Thyroid gland (tissue), 4 donors: ENCODE measurements around the gene DARS1.

ENCODE experiments used
- POLR2A ChIP-seq, 2 donors: fragments of 450-650 bp; IDR thresholded peaks; one replicate each; pipeline ENCODE4 v1.6.1; 2017; ENCODE audit warnings: antibody characterized with exemption in 2 of 2, mild to moderate bottlenecking in 2 of 2, moderate library complexity in 1 of 2
- TF ChIP-seq, protein P1 (sequence below), 6 experiments: fragments of 200-600 bp in 3 of 6; fragments of 450-650 bp in 3 of 6; sonication (generic) in 3 of 6; IDR thresholded peaks; one replicate each; pipeline ENCODE4 v1.5.1; 2016 to 2019; ENCODE audit warnings: antibody characterized with exemption in 6 of 6, mild to moderate bottlenecking in 2 of 6, inconsistent platforms in 1 of 6, moderate library complexity in 1 of 6

DNA sequence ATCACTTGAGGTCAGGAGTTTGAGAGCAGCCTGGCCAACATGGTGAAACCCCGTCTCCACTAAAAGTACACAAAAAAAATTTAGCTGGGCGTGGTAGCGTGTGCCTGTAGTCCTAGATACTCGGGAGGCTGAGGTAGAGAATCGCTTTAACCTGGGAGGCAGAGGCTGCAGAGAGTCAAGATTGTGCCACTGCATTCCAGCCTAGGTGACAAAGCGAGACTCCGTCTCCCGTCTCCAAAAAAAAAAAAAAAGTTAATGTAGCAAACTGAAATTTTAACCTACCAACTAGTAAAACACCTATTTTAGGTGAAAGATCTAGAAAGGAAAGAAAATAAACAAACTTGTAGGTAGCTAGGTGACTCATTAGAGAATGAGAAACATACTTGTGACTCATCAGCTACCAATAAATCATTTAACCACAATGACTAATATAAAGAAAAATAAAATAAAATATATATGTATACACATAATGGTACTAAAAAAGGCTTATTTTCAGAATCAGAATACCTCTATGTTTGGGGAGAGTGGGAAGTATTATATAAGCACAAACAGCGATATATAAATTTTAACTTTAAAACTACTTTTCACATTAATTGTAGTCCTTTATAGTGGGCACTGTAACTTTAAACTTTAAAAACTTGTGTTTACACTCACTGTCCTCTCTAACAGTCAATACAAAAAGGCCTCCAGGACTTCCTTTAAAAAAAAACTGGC, 36.6 kb downstream of the DARS1 start:
- TF ChIP-seq, protein P1, sequence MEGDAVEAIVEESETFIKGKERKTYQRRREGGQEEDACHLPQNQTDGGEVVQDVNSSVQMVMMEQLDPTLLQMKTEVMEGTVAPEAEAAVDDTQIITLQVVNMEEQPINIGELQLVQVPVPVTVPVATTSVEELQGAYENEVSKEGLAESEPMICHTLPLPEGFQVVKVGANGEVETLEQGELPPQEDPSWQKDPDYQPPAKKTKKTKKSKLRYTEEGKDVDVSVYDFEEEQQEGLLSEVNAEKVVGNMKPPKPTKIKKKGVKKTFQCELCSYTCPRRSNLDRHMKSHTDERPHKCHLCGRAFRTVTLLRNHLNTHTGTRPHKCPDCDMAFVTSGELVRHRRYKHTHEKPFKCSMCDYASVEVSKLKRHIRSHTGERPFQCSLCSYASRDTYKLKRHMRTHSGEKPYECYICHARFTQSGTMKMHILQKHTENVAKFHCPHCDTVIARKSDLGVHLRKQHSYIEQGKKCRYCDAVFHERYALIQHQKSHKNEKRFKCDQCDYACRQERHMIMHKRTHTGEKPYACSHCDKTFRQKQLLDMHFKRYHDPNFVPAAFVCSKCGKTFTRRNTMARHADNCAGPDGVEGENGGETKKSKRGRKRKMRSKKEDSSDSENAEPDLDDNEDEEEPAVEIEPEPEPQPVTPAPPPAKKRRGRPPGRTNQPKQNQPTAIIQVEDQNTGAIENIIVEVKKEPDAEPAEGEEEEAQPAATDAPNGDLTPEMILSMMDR (IDR thresholded peaks at IDR 0.05) = no peak
- no peak for TF ChIP-seq POLR2A (IDR thresholded peaks at IDR 0.05)
